NOMO-1 (cell line): ENCODE measurements around the gene ASPG.

ENCODE experiments used
- DNase-seq, 2 experiments: peaks; one replicate each; lab custom pipeline; 2025; ENCODE audit not compliant: unreplicated experiment in 2 of 2; lab: John Stamatoyannopoulos, UW

The ASPG gene

GRCh38 chr14:104158827-104159798 lies 73.6 kb downstream of the ASPG start:
- no peak for DNase-seq

- DNase-seq, result no peak
These were observed 74.5 kb downstream of the ASPG start for GRCh38 chr14:104159990-104160389.

DNA sequence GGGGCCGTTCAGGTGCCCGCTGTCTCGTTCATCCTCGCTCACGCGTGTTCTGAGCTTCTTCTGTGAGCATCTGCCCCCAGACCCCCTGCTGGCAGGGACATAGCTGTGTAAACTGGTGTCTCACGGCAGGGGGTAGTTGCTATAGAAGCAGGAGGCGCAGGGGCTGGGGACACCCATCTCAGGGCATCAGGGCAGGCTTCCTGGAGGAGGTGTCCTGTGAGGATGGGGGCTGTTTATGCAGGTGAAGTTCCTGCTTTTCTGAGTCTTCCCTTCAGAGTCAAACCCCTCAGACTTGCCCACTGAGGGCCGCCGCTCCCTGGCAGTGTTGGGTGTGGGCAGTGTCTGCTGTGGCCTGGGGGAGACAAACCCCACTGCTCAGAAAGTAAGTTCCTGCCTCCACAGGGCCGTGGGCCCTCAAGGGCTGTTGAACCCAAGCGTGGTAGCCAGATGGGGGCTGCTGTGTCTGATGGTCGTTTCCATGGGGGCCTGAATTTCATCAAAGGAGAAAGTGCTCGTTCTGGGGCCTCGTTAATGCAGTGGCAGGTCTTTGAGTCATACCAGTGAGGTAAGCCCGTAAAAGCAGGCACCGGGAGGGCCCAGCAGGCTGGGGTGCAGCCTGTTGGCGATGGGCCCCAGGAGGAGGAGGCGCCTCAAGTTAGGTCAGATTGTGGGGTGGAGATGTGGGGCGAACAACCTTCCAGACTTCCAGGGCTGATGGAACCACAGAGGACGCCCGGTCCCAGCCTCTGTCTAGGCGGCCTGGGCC lies 76.3 kb downstream of the ASPG start:
- no peak for DNase-seq

GRCh38 chr14:104162495-104162894 lies 77.0 kb downstream of the ASPG start:
- DNase-seq, result no peak

- no peak for DNase-seq
These were observed 78.0 kb downstream of the ASPG start for GRCh38 chr14:104163541-104163940.

- DNase-seq, result no peak
These were observed 78.5 kb downstream of the ASPG start for GRCh38 chr14:104164041-104164440.

GRCh38 chr14:104164512-104164911 lies 79.0 kb downstream of the ASPG start:
- no peak for DNase-seq
